Activated naive CD4-positive, alpha-beta T cell treated with anti-CD3 and anti-CD28 coated beads, Interleukin-2, amount 50 U/mL, for 72 hours (primary cell): ENCODE results near the gene NFRKB. TPM values are rescaled to one million over a fixed set of nuclear protein-coding genes. Genes with fewer than 3 reads are reported as not detected.
"Not testable (repeated sequence)": the region's sequence is repeated elsewhere in the genome, so short reads cannot be mapped to it uniquely, and the experiment has no call there.

Source experiments
- ATAC-seq, 2 donors: fragments of 150-1000 bp; cut with Tn5 transposase; 2 replicates each; pipeline ENCODE4 v1.10.0; 2021; ENCODE audit warnings: mild to moderate bottlenecking in 2 of 2, moderate library complexity in 2 of 2
- DNase-seq, 2 donors: peaks; one replicate each; pipeline ENCODE4 v3.0.0; 2021 to 2022; ENCODE audit warnings: low spot score in 2 of 2
- H3K27ac Mint-ChIP-seq, 2 donors: one replicate each; pipeline ENCODE4 v1.8.0; 2022; ENCODE audit warnings: mild to moderate bottlenecking in 2 of 2, mixed read lengths in 2 of 2
- H3K36me3 Mint-ChIP-seq, 2 donors: one replicate each; pipeline ENCODE4 v1.8.0; 2022; ENCODE audit warnings: mixed read lengths in 2 of 2
- H3K9me3 Mint-ChIP-seq, 2 donors: one replicate each; pipeline ENCODE4 v1.8.0; 2022; ENCODE audit warnings: mixed read lengths in 2 of 2
- total RNA-seq, 2 donors: library from RNA; stranded (reverse); gene quantifications; one replicate each; pipeline ENCODE4 v1.2.3, GENCODE V29; 2022

Gene NFRKB
- total RNA-seq, 2 donors from 2014 or later, result 41.8 to 42.1 TPM

- DNase-seq (no peak), ATAC-seq (no peak)
- Mint-ChIP-seq H3K27ac (no peak overlapping the region), H3K9me3 (no peaks in the 10 kb centered on the region), H3K36me3 (no peaks in the 10 kb centered on the region)
Measured at GRCh38 chr11:129917231-129917630, 21.9 kb upstream of the NFRKB start.

- no peak for DNase-seq
- Mint-ChIP-seq H3K9me3 (no peaks in the 10 kb centered on the region), H3K27ac (peak overlapping the region; percentile 36 to 48), H3K36me3 (peaks cover 0 to 11% of the 10 kb centered on the region in 2 donors)
- peak in 1 of 2 donors; percentile 47 for ATAC-seq
Measured at GRCh38 chr11:129911298-129911697, 15.9 kb upstream of the NFRKB start.

- Mint-ChIP-seq H3K36me3 (peaks cover 0 to 11% of the 10 kb centered on the region in 2 donors), H3K27ac (no peak overlapping the region), H3K9me3 (no peaks in the 10 kb centered on the region)
- no peak for ATAC-seq
- no peak for DNase-seq
Measured at GRCh38 chr11:129910360-129910759, 15.0 kb upstream of the NFRKB start.

GRCh38 chr11:129905402-129905801 lies 10.0 kb upstream of the NFRKB start:
- Mint-ChIP-seq H3K27ac (no peak overlapping the region), H3K9me3 (no peaks in the 10 kb centered on the region), H3K36me3 (peaks cover 8 to 13% of the 10 kb centered on the region in 2 donors)
- no peak for ATAC-seq
- DNase-seq, result no peak

- H3K9me3 Mint-ChIP-seq, result no peaks in the 10 kb centered on the region
- ATAC-seq (no peak), DNase-seq (no peak)
- peak overlapping the region; percentile 2 to 86 for H3K27ac Mint-ChIP-seq
- H3K36me3 Mint-ChIP-seq, result peaks cover 12% of the 10 kb centered on the region in 2 donors
Measured at GRCh38 chr11:129896062-129896461, 684 bp upstream of the NFRKB start.

GRCh38 chr11:129894278-129895125 lies 876 bp downstream of the NFRKB start:
- H3K27ac Mint-ChIP-seq, result peak overlapping the region; percentile 86 to 94
- ATAC-seq, result peak in 1 of 2 donors; percentile 2

GRCh38 chr11:129888451-129888850 lies 6.9 kb downstream of the NFRKB start:
- no peak for DNase-seq
- no peak for ATAC-seq
- peaks cover 30 to 64% of the 10 kb centered on the region in 2 donors for H3K36me3 Mint-ChIP-seq
- peak overlapping the region; percentile 17 to 88 for H3K27ac Mint-ChIP-seq
- no peaks in the 10 kb centered on the region for H3K9me3 Mint-ChIP-seq

More at GRCh38 chr11:129894278-129895125, 876 bp downstream of the NFRKB start:
- no peak for DNase-seq
- peaks cover 11 to 22% of the 10 kb centered on the region in 2 donors for H3K36me3 Mint-ChIP-seq
- H3K9me3 Mint-ChIP-seq, result no peaks in the 10 kb centered on the region

- ATAC-seq, result no peak
- no peak for DNase-seq
- H3K9me3 Mint-ChIP-seq, result no peaks in the 10 kb centered on the region
- peaks cover 37 to 54% of the 10 kb centered on the region in 2 donors for H3K36me3 Mint-ChIP-seq
- no peak overlapping the region for H3K27ac Mint-ChIP-seq
Measured at GRCh38 chr11:129885381-129885780, 10.0 kb downstream of the NFRKB start.

- H3K9me3 Mint-ChIP-seq, result no peaks in the 10 kb centered on the region
- no peak for DNase-seq
- no peak overlapping the region for H3K27ac Mint-ChIP-seq
Measured at GRCh38 chr11:129884581-129884980, 10.8 kb downstream of the NFRKB start.

GRCh38 chr11:129881570-129882170 lies 13.7 kb downstream of the NFRKB start:
- Mint-ChIP-seq H3K27ac (no peak overlapping the region), H3K9me3 (no peaks in the 10 kb centered on the region), H3K36me3 (peaks cover 23 to 27% of the 10 kb centered on the region in 2 donors)
- peak; percentile 29 to 65 for ATAC-seq
- DNase-seq, result peak in 1 of 2 donors; percentile 45

More at GRCh38 chr11:129884581-129884980, 10.8 kb downstream of the NFRKB start:
- H3K36me3 Mint-ChIP-seq, result peaks cover 38 to 49% of the 10 kb centered on the region in 2 donors
- no peak for ATAC-seq

GRCh38 chr11:129880311-129880710 lies 15.1 kb downstream of the NFRKB start:
- ATAC-seq (no peak), DNase-seq (no peak)
- Mint-ChIP-seq H3K9me3 (no peaks in the 10 kb centered on the region), H3K27ac (peak overlapping the region in 1 of 2 donors; percentile 48), H3K36me3 (peaks cover 18 to 27% of the 10 kb centered on the region in 2 donors)

- Mint-ChIP-seq H3K9me3 (no peaks in the 10 kb centered on the region), H3K36me3 (peaks cover 16 to 20% of the 10 kb centered on the region in 2 donors), H3K27ac (peak overlapping the region in 1 of 2 donors; percentile 9)
- no peak for ATAC-seq
- DNase-seq, result no peak
Measured at GRCh38 chr11:129871914-129872313, 23.5 kb downstream of the NFRKB start.

- H3K36me3 Mint-ChIP-seq, result peaks cover 18 to 44% of the 10 kb centered on the region in 2 donors
- DNase-seq, ATAC-seq, H3K9me3 Mint-ChIP-seq: not testable (repeated sequence)
- H3K27ac Mint-ChIP-seq, result peak overlapping the region in 1 of 2 donors; percentile 7
Measured at GRCh38 chr11:129868626-129869025, 26.8 kb downstream of the NFRKB start.

- no peak for ATAC-seq
- Mint-ChIP-seq H3K9me3 (no peaks in the 10 kb centered on the region), H3K27ac (peak overlapping the region; percentile 34 to 44), H3K36me3 (peaks cover 13 to 51% of the 10 kb centered on the region in 2 donors)
- no peak for DNase-seq
Measured at GRCh38 chr11:129866311-129866710, 29.1 kb downstream of the NFRKB start.

GRCh38 chr11:129865701-129866100 lies 29.7 kb downstream of the NFRKB start:
- ATAC-seq, result peak in 1 of 2 donors; percentile 20
- no peaks in the 10 kb centered on the region for H3K9me3 Mint-ChIP-seq
- H3K27ac Mint-ChIP-seq, result peak overlapping the region; percentile 1 to 34
- no peak for DNase-seq
- peaks cover 12 to 53% of the 10 kb centered on the region in 2 donors for H3K36me3 Mint-ChIP-seq

GRCh38 chr11:129864811-129865210 lies 30.6 kb downstream of the NFRKB start:
- ATAC-seq (no peak), DNase-seq (no peak)
- Mint-ChIP-seq H3K9me3 (no peaks in the 10 kb centered on the region), H3K27ac (peak overlapping the region in 1 of 2 donors; percentile 30), H3K36me3 (peaks cover 12 to 61% of the 10 kb centered on the region in 2 donors)
